Fibroblast of lung (primary cell): ENCODE results near the gene NCOA5.
A peak's percentile ranks its signal among the peaks of the same experiment; 100 is the strongest.

Source experiments
- EZH2 ChIP-seq: IDR thresholded peaks from 2 replicates; pipeline ENCODE4 v1.5.1; 2012; ENCODE audit warnings: low read length, control low read depth, mild to moderate bottlenecking; ENCODE audit errors: missing control alignments
- TF ChIP-seq, protein P1 (sequence below), 2 donors: IDR thresholded peaks in 1 of 2; conservative IDR thresholded peaks in 1 of 2; 1 replicate in 1 of 2; 2 replicates in 1 of 2; pipeline ENCODE4 v1.5.1; 2011 to 2012; ENCODE audit warnings: low read length in 2 of 2, control low read depth in 1 of 2, inconsistent platforms in 1 of 2, low read depth in 1 of 2, mild to moderate bottlenecking in 1 of 2

DNA sequence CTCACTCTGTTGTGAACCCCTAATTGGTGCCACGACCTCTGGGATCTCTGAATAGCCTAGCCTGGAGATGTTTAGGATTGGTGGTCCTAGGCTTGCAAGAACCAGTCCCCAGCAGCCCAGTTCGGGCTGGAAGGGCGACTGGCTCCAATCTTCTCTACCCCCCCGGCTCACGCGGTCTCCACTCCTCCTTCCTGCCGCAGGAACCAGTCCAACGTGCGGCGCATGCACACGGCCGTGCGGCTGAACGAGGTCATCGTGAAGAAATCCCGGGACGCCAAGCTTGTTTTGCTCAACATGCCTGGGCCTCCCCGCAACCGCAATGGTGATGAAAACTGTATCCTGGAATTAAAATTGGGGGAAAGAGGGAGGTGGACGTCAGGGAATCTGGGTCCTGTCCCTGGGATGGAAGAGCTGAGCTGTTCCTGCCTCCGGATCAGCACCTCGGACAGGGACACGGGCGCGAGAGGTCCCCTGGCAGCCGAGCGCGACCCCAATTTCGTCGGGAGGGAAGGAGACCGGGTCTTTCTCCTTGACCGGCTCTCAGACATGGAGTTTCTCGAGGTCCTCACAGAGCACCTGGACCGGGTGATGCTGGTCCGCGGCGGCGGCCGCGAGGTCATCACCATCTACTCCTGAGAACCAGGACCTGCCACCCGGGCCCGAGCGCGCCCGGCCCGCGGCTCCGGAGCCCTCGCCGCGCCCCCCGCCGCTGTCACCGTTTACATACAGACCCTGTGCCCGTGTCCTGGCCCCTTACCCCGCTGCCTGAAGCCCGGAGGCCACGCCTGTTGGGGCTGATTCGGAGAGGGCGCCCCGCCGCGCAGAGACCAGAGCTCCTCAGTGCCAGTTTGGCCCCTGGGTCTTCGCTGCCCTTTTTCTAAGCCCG, 32.5 kb downstream of the NCOA5 start:
- TF ChIP-seq, protein P1, sequence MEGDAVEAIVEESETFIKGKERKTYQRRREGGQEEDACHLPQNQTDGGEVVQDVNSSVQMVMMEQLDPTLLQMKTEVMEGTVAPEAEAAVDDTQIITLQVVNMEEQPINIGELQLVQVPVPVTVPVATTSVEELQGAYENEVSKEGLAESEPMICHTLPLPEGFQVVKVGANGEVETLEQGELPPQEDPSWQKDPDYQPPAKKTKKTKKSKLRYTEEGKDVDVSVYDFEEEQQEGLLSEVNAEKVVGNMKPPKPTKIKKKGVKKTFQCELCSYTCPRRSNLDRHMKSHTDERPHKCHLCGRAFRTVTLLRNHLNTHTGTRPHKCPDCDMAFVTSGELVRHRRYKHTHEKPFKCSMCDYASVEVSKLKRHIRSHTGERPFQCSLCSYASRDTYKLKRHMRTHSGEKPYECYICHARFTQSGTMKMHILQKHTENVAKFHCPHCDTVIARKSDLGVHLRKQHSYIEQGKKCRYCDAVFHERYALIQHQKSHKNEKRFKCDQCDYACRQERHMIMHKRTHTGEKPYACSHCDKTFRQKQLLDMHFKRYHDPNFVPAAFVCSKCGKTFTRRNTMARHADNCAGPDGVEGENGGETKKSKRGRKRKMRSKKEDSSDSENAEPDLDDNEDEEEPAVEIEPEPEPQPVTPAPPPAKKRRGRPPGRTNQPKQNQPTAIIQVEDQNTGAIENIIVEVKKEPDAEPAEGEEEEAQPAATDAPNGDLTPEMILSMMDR (conservative IDR thresholded peaks at IDR 0.05 in 1 of 2, IDR thresholded peaks at IDR 0.05 in 1 of 2; ENCODE audit: low read depth in 1 of 2, low read length in 2 of 2): no peak
- peak; percentile 65 for TF ChIP-seq EZH2
